Tibial nerve (tissue), 4 donors: ENCODE measurements around the gene AK2. TPM values are rescaled to one million over a fixed set of nuclear protein-coding genes. Genes with fewer than 3 reads are reported as not detected.

Source experiments
- DNase-seq, 2 donors: peaks; one replicate each; pipeline ENCODE4 v3.0.0-alpha.2; 2019; ENCODE audit warnings: low spot score in 2 of 2
- H3K27ac ChIP-seq, 4 donors: fragments of 200-600 bp; sonication (generic) in 3 of 4; one replicate each; pipeline ENCODE4 v1.5.1; 2017 to 2019; ENCODE audit warnings: mild to moderate bottlenecking in 1 of 4
- H3K27me3 ChIP-seq, 2 donors: fragments of 200-600 bp; sonication (generic) in 1 of 2; one replicate each; pipeline versions ENCODE4 v1.5.1 to v1.6.0; 2017 to 2019
- H3K36me3 ChIP-seq, 3 donors: fragments of 200-600 bp; sonication (generic); one replicate each; pipeline ENCODE4 v1.5.1; 2018 to 2019
- H3K4me1 ChIP-seq, 4 donors: fragments of 200-600 bp; sonication (generic) in 3 of 4; one replicate each; pipeline ENCODE4 v1.5.1; 2017 to 2019
- H3K4me3 ChIP-seq, 4 donors: fragments of 200-600 bp; sonication (generic) in 3 of 4; one replicate each; pipeline ENCODE4 v1.5.1; 2017 to 2019; ENCODE audit warnings: mild to moderate bottlenecking in 1 of 4, moderate library complexity in 1 of 4
- H3K9me3 ChIP-seq, 4 donors: fragments of 200-600 bp; sonication (generic) in 3 of 4; one replicate each; pipeline ENCODE4 v1.5.1; 2017 to 2019
- EP300 ChIP-seq, 2 donors: sonication (generic); formaldehyde crosslinking; IDR thresholded peaks; one replicate each; pipeline ENCODE4 v1.6.1; 2017; ENCODE audit warnings: antibody characterized with exemption in 2 of 2, mild to moderate bottlenecking in 1 of 2
- POLR2A ChIP-seq, 2 donors: fragments of 450-650 bp; IDR thresholded peaks; one replicate each; pipeline ENCODE4 v1.6.1; 2017; ENCODE audit warnings: antibody characterized with exemption in 2 of 2, mild to moderate bottlenecking in 2 of 2, moderate library complexity in 2 of 2
- WGBS, 2 donors: methylation state at CpG; one replicate each; pipeline ENCODE4 v1.1.5; 2018; 5-methylcytosine and 5-hydroxymethylcytosine counted together
- total RNA-seq, 4 donors: library from RNA; depleted of rRNA; stranded (reverse); fragments of >200 nt; gene quantifications; one replicate each; pipeline ENCODE4 v1.1.0, GENCODE V29; 2016
- TF ChIP-seq, protein P1 (sequence below), 5 experiments: fragments of 200-600 bp in 3 of 5; fragments of 450-650 bp in 2 of 5; sonication (generic) in 3 of 5; IDR thresholded peaks; one replicate each; pipeline ENCODE4 v1.5.1; 2016 to 2019; ENCODE audit warnings: antibody characterized with exemption in 5 of 5, mild to moderate bottlenecking in 3 of 5, moderate library complexity in 2 of 5

The AK2 gene
- total RNA-seq, 4 donors from 2014 or later: 127 to 559 (median 207) TPM

- WGBS, 2 donors: 2% methylated on average over 41 to 46 of the region's 83 CpGs
- H3K4me3 ChIP-seq: peak within 1 kb of the TSS; percentile 46 to 97 (median 88)
- peak within 1 kb of the TSS; percentile 79 to 97 (median 95) for H3K27ac ChIP-seq
- no peaks in the 10 kb centered on the region for H3K36me3 ChIP-seq
- no peaks in the 10 kb centered on the region for H3K9me3 ChIP-seq
- DNase-seq: peak; percentile 86 to 89
- TF ChIP-seq EP300 (IDR thresholded peaks at IDR 0.05) (peak; percentile 71 to 99), POLR2A (IDR thresholded peaks at IDR 0.05) (peak; percentile 96 to 98)
- TF ChIP-seq, protein P1, sequence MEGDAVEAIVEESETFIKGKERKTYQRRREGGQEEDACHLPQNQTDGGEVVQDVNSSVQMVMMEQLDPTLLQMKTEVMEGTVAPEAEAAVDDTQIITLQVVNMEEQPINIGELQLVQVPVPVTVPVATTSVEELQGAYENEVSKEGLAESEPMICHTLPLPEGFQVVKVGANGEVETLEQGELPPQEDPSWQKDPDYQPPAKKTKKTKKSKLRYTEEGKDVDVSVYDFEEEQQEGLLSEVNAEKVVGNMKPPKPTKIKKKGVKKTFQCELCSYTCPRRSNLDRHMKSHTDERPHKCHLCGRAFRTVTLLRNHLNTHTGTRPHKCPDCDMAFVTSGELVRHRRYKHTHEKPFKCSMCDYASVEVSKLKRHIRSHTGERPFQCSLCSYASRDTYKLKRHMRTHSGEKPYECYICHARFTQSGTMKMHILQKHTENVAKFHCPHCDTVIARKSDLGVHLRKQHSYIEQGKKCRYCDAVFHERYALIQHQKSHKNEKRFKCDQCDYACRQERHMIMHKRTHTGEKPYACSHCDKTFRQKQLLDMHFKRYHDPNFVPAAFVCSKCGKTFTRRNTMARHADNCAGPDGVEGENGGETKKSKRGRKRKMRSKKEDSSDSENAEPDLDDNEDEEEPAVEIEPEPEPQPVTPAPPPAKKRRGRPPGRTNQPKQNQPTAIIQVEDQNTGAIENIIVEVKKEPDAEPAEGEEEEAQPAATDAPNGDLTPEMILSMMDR (IDR thresholded peaks at IDR 0.05): peak; percentile 7 to 72 (median 34)
- peaks cover 0 to 40% (median 23%) of the 10 kb centered on the region in 4 donors for H3K4me1 ChIP-seq
- no peaks in the 10 kb centered on the region for H3K27me3 ChIP-seq
Observed at GRCh38 chr1:32964461-32965250, 72.0 kb downstream of the AK2 start, which contains the start of gene RNF19B. Gene RNF19B, minus strand, starts transcription at chr1:32964809. Its CDS starts 124 bp downstream, at chr1:32964685.

GRCh38 chr1:32963746-32964460 is 72.8 kb downstream of the AK2 start:
- Histone ChIP-seq H3K27ac (peak overlapping the region; percentile 54 to 97 (median 92)), H3K9me3 (no peaks in the 10 kb centered on the region), H3K4me3 (peak overlapping the region; percentile 46 to 97 (median 88)), H3K4me1 (peaks cover 0 to 45% (median 23%) of the 10 kb centered on the region in 4 donors), H3K27me3 (no peaks in the 10 kb centered on the region), H3K36me3 (no peaks in the 10 kb centered on the region)
- WGBS, 2 donors: 0% methylated on average over 7 to 24 of the region's 78 CpGs
- DNase-seq: no peak
- no peak for TF ChIP-seq POLR2A (IDR thresholded peaks at IDR 0.05)
- TF ChIP-seq, protein P1 (IDR thresholded peaks at IDR 0.05): peak in 2 of 5 experiments; percentile 17 to 29

DNA sequence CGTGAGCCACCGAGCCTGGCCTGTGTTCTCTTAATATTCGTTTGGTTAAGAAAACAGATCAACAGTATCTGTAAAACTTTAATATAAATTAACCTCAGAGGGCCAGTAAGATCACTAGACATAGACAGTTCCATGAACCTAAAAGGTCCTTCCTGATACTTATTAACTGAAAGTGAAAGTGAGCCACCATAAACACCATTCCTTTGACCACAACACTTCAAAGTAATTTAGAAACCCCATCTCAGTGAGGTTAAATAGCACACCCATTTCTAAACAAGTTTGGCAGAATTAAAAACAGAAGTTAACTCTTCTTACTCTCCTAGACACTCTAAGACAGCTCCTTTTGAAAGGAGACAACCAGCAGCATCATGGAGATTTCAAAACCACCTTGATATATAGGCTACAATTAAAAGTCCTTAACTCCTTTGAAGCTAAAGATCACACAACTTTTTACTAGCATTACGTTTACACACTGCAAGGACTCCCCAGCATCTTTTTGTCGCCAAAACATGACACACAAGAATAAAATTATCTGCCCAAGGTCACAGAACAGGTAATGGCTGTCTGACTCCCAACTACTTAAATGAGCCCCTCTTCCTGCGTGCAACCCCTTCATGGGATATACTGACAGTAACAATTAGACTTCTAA is 74.3 kb downstream of the AK2 start:
- H3K27ac ChIP-seq: peak overlapping the region in 3 of 4 donors; percentile 50 to 97 (median 51)
- no peaks in the 10 kb centered on the region for H3K36me3 ChIP-seq
- TF ChIP-seq POLR2A (IDR thresholded peaks at IDR 0.05): no peak
- TF ChIP-seq EP300 (IDR thresholded peaks at IDR 0.05): no peak
- TF ChIP-seq, protein P1 (IDR thresholded peaks at IDR 0.05): no peak
- no peaks in the 10 kb centered on the region for H3K9me3 ChIP-seq
- peaks cover 0 to 48% (median 26%) of the 10 kb centered on the region in 4 donors for H3K4me1 ChIP-seq
- H3K27me3 ChIP-seq: no peaks in the 10 kb centered on the region
- H3K4me3 ChIP-seq: peak overlapping the region in 3 of 4 donors; percentile 79 to 97 (median 97)
- DNase-seq: no peak
- WGBS, 2 donors: 52 to 56% methylated on average over 6 of the region's 6 CpGs

DNA sequence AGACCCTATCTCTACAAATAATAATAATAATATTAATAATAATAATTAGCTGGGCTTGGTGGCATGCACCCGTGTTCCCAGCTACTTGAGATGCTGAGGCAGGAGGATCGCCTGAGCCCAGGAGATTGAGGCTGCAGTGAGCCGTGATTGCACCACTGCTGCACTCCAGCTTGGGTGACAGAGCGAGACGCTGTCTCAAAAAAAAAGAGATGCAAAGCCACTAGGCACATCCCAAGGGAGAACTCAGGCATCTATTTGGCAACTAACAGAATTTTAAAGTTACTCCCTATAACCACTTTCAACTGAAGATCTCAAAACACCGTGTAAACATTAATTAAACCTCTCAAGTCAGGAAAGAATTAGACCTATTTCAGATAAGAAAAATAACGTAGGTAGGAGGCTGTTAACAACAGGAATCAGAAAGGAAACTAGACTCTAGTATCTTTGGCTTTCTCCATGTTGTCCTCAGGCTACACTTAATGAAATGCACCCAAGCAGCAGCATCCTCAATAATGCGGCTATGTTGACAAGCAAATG is 75.8 kb downstream of the AK2 start:
- H3K27ac ChIP-seq: peak overlapping the region in 1 of 4 donors; percentile 37
- H3K27me3 ChIP-seq: no peaks in the 10 kb centered on the region
- H3K36me3 ChIP-seq: no peaks in the 10 kb centered on the region
- H3K4me3 ChIP-seq: no peak overlapping the region
- no peak for DNase-seq
- peaks cover 0 to 48% (median 26%) of the 10 kb centered on the region in 4 donors for H3K4me1 ChIP-seq
- WGBS, 2 donors: 66 to 73% methylated on average over 8 of the region's 8 CpGs
- TF ChIP-seq POLR2A (IDR thresholded peaks at IDR 0.05) (no peak), EP300 (IDR thresholded peaks at IDR 0.05) (no peak)
- TF ChIP-seq, protein P1 (IDR thresholded peaks at IDR 0.05): no peak
- no peaks in the 10 kb centered on the region for H3K9me3 ChIP-seq
